Measurements from ENCODE around the gene TAP2. TPM values are rescaled to one million over a fixed set of nuclear protein-coding genes. Genes with fewer than 3 reads are reported as not detected.

TAP2 gene
- total and polyA plus RNA-seq, 4 donors, result 10.2 to 22.2 (median 19.7) TPM

- Histone ChIP-seq H3K9me3 (ENCODE audit: control insufficient read depth, insufficient read depth, low read length) (no peaks in the 10 kb centered on the region), H3K27ac (ENCODE audit: low read depth, low read length) (peak overlapping the region; percentile 97), H3K36me3 (ENCODE audit: control insufficient read depth, insufficient read depth, low read length) (peaks cover 7% of the 10 kb centered on the region), H3K27me3 (ENCODE audit: control insufficient read depth, insufficient read depth, low read length) (no peaks in the 10 kb centered on the region), H3K4me3 (ENCODE audit: low read depth, low read length) (peak overlapping the region; percentile 82), H3K4me1 (ENCODE audit: control insufficient read depth, insufficient read depth, low read length) (peaks cover 10% of the 10 kb centered on the region)
- no peak for DNase-seq (ENCODE audit: low read depth in 4 of 6, low spot score in 6 of 6)
- WGBS (ENCODE audit: insufficient coverage), result 32% methylated on average over 12 of the region's 12 CpGs
Measured at GRCh38 chr6:32837651-32838113, 857 bp downstream of the TAP2 start.

- DNase-seq (ENCODE audit: low read depth in 4 of 6, low spot score in 6 of 6), result no peak
- peaks cover 10% of the 10 kb centered on the region for H3K36me3 ChIP-seq (ENCODE audit: control insufficient read depth, insufficient read depth, low read length)
- no peak overlapping the region for H3K27ac ChIP-seq (ENCODE audit: low read depth, low read length)
- no peaks in the 10 kb centered on the region for H3K9me3 ChIP-seq (ENCODE audit: control insufficient read depth, insufficient read depth, low read length)
- WGBS (ENCODE audit: insufficient coverage), result no CpG with 5 or more reads among the region's 2 CpGs
- no peak overlapping the region for H3K4me3 ChIP-seq (ENCODE audit: low read depth, low read length)
- no peaks in the 10 kb centered on the region for H3K27me3 ChIP-seq (ENCODE audit: control insufficient read depth, insufficient read depth, low read length)
- peaks cover 10% of the 10 kb centered on the region for H3K4me1 ChIP-seq (ENCODE audit: control insufficient read depth, insufficient read depth, low read length)
Measured at GRCh38 chr6:32836873-32837272, 1.7 kb downstream of the TAP2 start.

- H3K36me3 ChIP-seq (ENCODE audit: control insufficient read depth, insufficient read depth, low read length), result peaks cover 13% of the 10 kb centered on the region
- DNase-seq (ENCODE audit: low read depth in 4 of 6, low spot score in 6 of 6), result no peak
- 81% methylated on average over 9 of the region's 16 CpGs for WGBS (ENCODE audit: insufficient coverage)
- no peaks in the 10 kb centered on the region for H3K9me3 ChIP-seq (ENCODE audit: control insufficient read depth, insufficient read depth, low read length)
- no peak overlapping the region for H3K27ac ChIP-seq (ENCODE audit: low read depth, low read length)
- H3K27me3 ChIP-seq (ENCODE audit: control insufficient read depth, insufficient read depth, low read length), result no peaks in the 10 kb centered on the region
- no peak overlapping the region for H3K4me3 ChIP-seq (ENCODE audit: low read depth, low read length)
- H3K4me1 ChIP-seq (ENCODE audit: control insufficient read depth, insufficient read depth, low read length), result peaks cover 10% of the 10 kb centered on the region
Measured at GRCh38 chr6:32835167-32835893, 3.2 kb downstream of the TAP2 start.

GRCh38 chr6:32833664-32834063, 4.9 kb downstream of the TAP2 start:
- WGBS (ENCODE audit: insufficient coverage), result 87% methylated on average over 3 of the region's 5 CpGs
- peaks cover 5% of the 10 kb centered on the region for H3K4me1 ChIP-seq (ENCODE audit: control insufficient read depth, insufficient read depth, low read length)
- peaks cover 30% of the 10 kb centered on the region for H3K36me3 ChIP-seq (ENCODE audit: control insufficient read depth, insufficient read depth, low read length)
- H3K27ac ChIP-seq (ENCODE audit: low read depth, low read length), result no peak overlapping the region
- no peak for DNase-seq (ENCODE audit: low read depth in 4 of 6, low spot score in 6 of 6)
- no peak overlapping the region for H3K4me3 ChIP-seq (ENCODE audit: low read depth, low read length)
- H3K9me3 ChIP-seq (ENCODE audit: control insufficient read depth, insufficient read depth, low read length), result no peaks in the 10 kb centered on the region
- no peaks in the 10 kb centered on the region for H3K27me3 ChIP-seq (ENCODE audit: control insufficient read depth, insufficient read depth, low read length)

GRCh38 chr6:32832535-32832934, 6.0 kb downstream of the TAP2 start:
- Histone ChIP-seq H3K27me3 (ENCODE audit: control insufficient read depth, insufficient read depth, low read length) (no peaks in the 10 kb centered on the region), H3K9me3 (ENCODE audit: control insufficient read depth, insufficient read depth, low read length) (no peaks in the 10 kb centered on the region), H3K36me3 (ENCODE audit: control insufficient read depth, insufficient read depth, low read length) (peaks cover 31% of the 10 kb centered on the region), H3K4me3 (ENCODE audit: low read depth, low read length) (no peak overlapping the region), H3K4me1 (ENCODE audit: control insufficient read depth, insufficient read depth, low read length) (peaks cover under 1% of the 10 kb centered on the region), H3K27ac (ENCODE audit: low read depth, low read length) (no peak overlapping the region)
- 65% methylated on average over 13 of the region's 13 CpGs for WGBS (ENCODE audit: insufficient coverage)
- no peak for DNase-seq (ENCODE audit: low read depth in 4 of 6, low spot score in 6 of 6)

- H3K36me3 ChIP-seq (ENCODE audit: control insufficient read depth, insufficient read depth, low read length), result peaks cover 31% of the 10 kb centered on the region
- no peaks in the 10 kb centered on the region for H3K4me1 ChIP-seq (ENCODE audit: control insufficient read depth, insufficient read depth, low read length)
- H3K9me3 ChIP-seq (ENCODE audit: control insufficient read depth, insufficient read depth, low read length), result no peaks in the 10 kb centered on the region
- DNase-seq (ENCODE audit: low read depth in 4 of 6, low spot score in 6 of 6), result no peak
- no peaks in the 10 kb centered on the region for H3K27me3 ChIP-seq (ENCODE audit: control insufficient read depth, insufficient read depth, low read length)
- H3K4me3 ChIP-seq (ENCODE audit: low read depth, low read length), result no peak overlapping the region
- H3K27ac ChIP-seq (ENCODE audit: low read depth, low read length), result no peak overlapping the region
- WGBS (ENCODE audit: insufficient coverage), result 83% methylated on average over 2 of the region's 5 CpGs
Measured at GRCh38 chr6:32830936-32831335, 7.6 kb downstream of the TAP2 start.

GRCh38 chr6:32830017-32830416, 8.5 kb downstream of the TAP2 start:
- 96% methylated on average over 5 of the region's 5 CpGs for WGBS (ENCODE audit: insufficient coverage)

GRCh38 chr6:32829495-32829894, 9.0 kb downstream of the TAP2 start:
- WGBS (ENCODE audit: insufficient coverage), result 56% methylated on average over 5 of the region's 7 CpGs
- Histone ChIP-seq H3K36me3 (ENCODE audit: control insufficient read depth, insufficient read depth, low read length) (peaks cover 25% of the 10 kb centered on the region), H3K4me1 (ENCODE audit: control insufficient read depth, insufficient read depth, low read length) (no peaks in the 10 kb centered on the region)

More at GRCh38 chr6:32830017-32830416, 8.5 kb downstream of the TAP2 start:
- Histone ChIP-seq H3K36me3 (ENCODE audit: control insufficient read depth, insufficient read depth, low read length) (peaks cover 25% of the 10 kb centered on the region), H3K27ac (ENCODE audit: low read depth, low read length) (no peak overlapping the region), H3K27me3 (ENCODE audit: control insufficient read depth, insufficient read depth, low read length) (no peaks in the 10 kb centered on the region), H3K4me1 (ENCODE audit: control insufficient read depth, insufficient read depth, low read length) (no peaks in the 10 kb centered on the region), H3K4me3 (ENCODE audit: low read depth, low read length) (no peak overlapping the region), H3K9me3 (ENCODE audit: control insufficient read depth, insufficient read depth, low read length) (no peaks in the 10 kb centered on the region)
- no peak for DNase-seq (ENCODE audit: low read depth in 4 of 6, low spot score in 6 of 6)

GRCh38 chr6:32827025-32827424, 11.5 kb downstream of the TAP2 start:
- no CpG with 5 or more reads among the region's 3 CpGs for WGBS (ENCODE audit: insufficient coverage)
- H3K9me3 ChIP-seq (ENCODE audit: control insufficient read depth, insufficient read depth, low read length), result no peaks in the 10 kb centered on the region
- no peaks in the 10 kb centered on the region for H3K27me3 ChIP-seq (ENCODE audit: control insufficient read depth, insufficient read depth, low read length)
- peaks cover 21% of the 10 kb centered on the region for H3K36me3 ChIP-seq (ENCODE audit: control insufficient read depth, insufficient read depth, low read length)
- no peak overlapping the region for H3K4me3 ChIP-seq (ENCODE audit: low read depth, low read length)
- DNase-seq (ENCODE audit: low read depth in 4 of 6, low spot score in 6 of 6), result no peak
- no peaks in the 10 kb centered on the region for H3K4me1 ChIP-seq (ENCODE audit: control insufficient read depth, insufficient read depth, low read length)
- H3K27ac ChIP-seq (ENCODE audit: low read depth, low read length), result no peak overlapping the region

More at GRCh38 chr6:32829495-32829894, 9.0 kb downstream of the TAP2 start:
- Histone ChIP-seq H3K4me3 (ENCODE audit: low read depth, low read length) (no peak overlapping the region), H3K27me3 (ENCODE audit: control insufficient read depth, insufficient read depth, low read length) (no peaks in the 10 kb centered on the region), H3K27ac (ENCODE audit: low read depth, low read length) (no peak overlapping the region), H3K9me3 (ENCODE audit: control insufficient read depth, insufficient read depth, low read length) (no peaks in the 10 kb centered on the region)
- DNase-seq (ENCODE audit: low read depth in 4 of 6, low spot score in 6 of 6), result no peak

- no peak overlapping the region for H3K4me3 ChIP-seq (ENCODE audit: low read depth, low read length)
- no peaks in the 10 kb centered on the region for H3K9me3 ChIP-seq (ENCODE audit: control insufficient read depth, insufficient read depth, low read length)
- peak in 2 of 6 donors; percentile 44 to 56 for DNase-seq (ENCODE audit: low read depth in 4 of 6, low spot score in 6 of 6)
- H3K27ac ChIP-seq (ENCODE audit: low read depth, low read length), result no peak overlapping the region
- H3K27me3 ChIP-seq (ENCODE audit: control insufficient read depth, insufficient read depth, low read length), result no peaks in the 10 kb centered on the region
- WGBS (ENCODE audit: insufficient coverage), result 67% methylated on average over 1 of the region's 2 CpGs
- peaks cover 21% of the 10 kb centered on the region for H3K36me3 ChIP-seq (ENCODE audit: control insufficient read depth, insufficient read depth, low read length)
- no peaks in the 10 kb centered on the region for H3K4me1 ChIP-seq (ENCODE audit: control insufficient read depth, insufficient read depth, low read length)
Measured at GRCh38 chr6:32825966-32826365, 12.6 kb downstream of the TAP2 start.
